Measurements from ENCODE around the gene CNN1. TPM values are rescaled to one million over a fixed set of nuclear protein-coding genes. Genes with fewer than 3 reads are reported as not detected.

Gene CNN1
- total and polyA plus RNA-seq, 2 of the 13 experiments (the other 11 are each of a cell fraction or from before 2014, with no cell fraction given) = 0.70 to 1.1 TPM

GRCh38 chr19:11563532-11563931, 24.9 kb downstream of the CNN1 start:
- FAIRE-seq = no peak
- Histone ChIP-seq H4K20me1 (ENCODE audit: insufficient read depth, low read length) (no peaks in the 10 kb centered on the region), H3K4me1 (ENCODE audit: insufficient read depth, low read length) (peaks cover 13% of the 10 kb centered on the region), H2AFZ (ENCODE audit: low read length) (no peak overlapping the region), H3K4me2 (ENCODE audit: low read depth, low read length) (no peak overlapping the region), H3K4me3 (replicated peaks in 1 of 3; ENCODE audit: insufficient read depth in 1 of 3, low read depth in 2 of 3, low read length in 3 of 3) (no peak overlapping the region), H3K27me3 (ENCODE audit: control insufficient read depth in 1 of 2, insufficient read depth in 2 of 2, low read length in 2 of 2) (no peaks in the 10 kb centered on the region), H3K36me3 (replicated peaks in 1 of 2; ENCODE audit: control insufficient read depth in 1 of 2, insufficient read depth in 2 of 2, low read length in 2 of 2) (no peaks in the 10 kb centered on the region), H3K27ac (ENCODE audit: extremely low read length, insufficient read depth, low read length) (no peak overlapping the region), H3K9me3 (ENCODE audit: low read length) (no peaks in the 10 kb centered on the region), H3K79me2 (ENCODE audit: insufficient read depth, low read length) (peaks cover 7% of the 10 kb centered on the region), H3K9ac (ENCODE audit: insufficient read depth, low read depth, low read length) (no peak overlapping the region)
- no TSS peak for BruUV-seq (replicated peaks)
- 98% methylated on average over 8 of the region's 8 CpGs for WGBS (ENCODE audit: low lambda C conversion rate)
- in situ Hi-C loops (cut with HindIII; ENCODE audit: extremely low pct_ligation_motif_present, low pct_unique_long_range_greater_than_20kb) = no loop called here
- no peak for ATAC-seq
- POLR2A ChIA-PET = no interaction called here
- no peak for DNase-seq (ENCODE audit: low spot score)
- CTCF ChIA-PET (ENCODE audit: low intra/inter-chr PET ratio, low total read pairs) = no interaction called here
- intact Hi-C loops (cut with micrococcal nuclease; ENCODE audit: unreplicated experiment) = no loop called here
- TF ChIP-seq SNAPC4 (CRISPR knock-in tag; IDR thresholded peaks at IDR 0.05) (no peak), ZNF143 (CRISPR knock-in tag; IDR thresholded peaks at IDR 0.05) (no peak), TFDP1 (CRISPR knock-in tag; IDR thresholded peaks at IDR 0.05; ENCODE audit: borderline replicate concordance) (no peak), FOXK1 (CRISPR knock-in tag; IDR thresholded peaks at IDR 0.05; ENCODE audit: borderline replicate concordance, low read depth) (no peak), ZZZ3 (CRISPR knock-in tag; IDR thresholded peaks at IDR 0.05; ENCODE audit: borderline replicate concordance) (no peak), AHR (CRISPR knock-in tag; IDR thresholded peaks at IDR 0.05) (no peak), KAT8 (CRISPR knock-in tag; IDR thresholded peaks at IDR 0.05) (no peak), ZNF780A (CRISPR knock-in tag; IDR thresholded peaks at IDR 0.05) (no peak), ZFY (CRISPR knock-in tag; IDR thresholded peaks at IDR 0.05) (no peak), ZNF207 (IDR thresholded peaks at IDR 0.05; ENCODE audit: borderline replicate concordance) (no peak), ZIK1 (CRISPR knock-in tag; IDR thresholded peaks at IDR 0.05; ENCODE audit: borderline replicate concordance, low read depth) (no peak), HOXA7 (CRISPR knock-in tag; IDR thresholded peaks at IDR 0.05) (no peak), ARID5B (CRISPR knock-in tag; IDR thresholded peaks at IDR 0.05) (no peak), ZBTB39 (CRISPR knock-in tag; IDR thresholded peaks at IDR 0.05) (no peak)

All from HepG2 (cell line).